Stimulated activated CD4-positive, alpha-beta T cell treated with anti-CD3 and anti-CD28 coated beads, Interleukin-1b, Interleukin-23, amount 100 ng/mL, for 24 hours (primary cell): Measurements from ENCODE around the gene MCU.
"Not testable (repeated sequence)": the region's sequence is repeated elsewhere in the genome, so short reads cannot be mapped to it uniquely, and the experiment has no call there.

Experiments
- DNase-seq, 4 experiments: peaks; one replicate each; pipeline ENCODE4 v3.0.0-alpha.2; 2020; ENCODE audit warnings: low read depth in 4 of 4, low spot score in 1 of 4

MCU gene

DNA sequence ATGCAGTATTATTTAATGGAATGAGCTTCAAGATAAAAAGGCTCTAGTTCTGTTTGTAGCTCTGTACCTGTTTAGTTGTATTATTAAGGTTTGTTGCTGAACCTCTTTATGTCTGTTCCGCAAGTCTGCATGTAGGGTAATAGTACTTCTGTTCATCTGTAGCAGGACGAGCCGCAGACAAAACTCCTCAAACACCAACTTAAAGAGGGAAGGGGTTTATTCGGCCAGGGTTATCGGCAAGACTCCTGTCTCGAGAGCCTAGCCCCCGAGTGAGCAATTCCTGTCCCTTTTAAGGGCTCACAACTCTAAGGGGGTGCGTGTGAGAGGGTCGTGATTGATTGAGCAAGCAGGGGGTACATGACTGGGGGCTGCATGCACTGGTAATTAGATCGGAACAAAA, 67.0 kb downstream of the MCU start:
- not testable (repeated sequence) for DNase-seq

GRCh38 chr10:72759584-72759983, 67.6 kb downstream of the MCU start:
- no peak for DNase-seq

DNA sequence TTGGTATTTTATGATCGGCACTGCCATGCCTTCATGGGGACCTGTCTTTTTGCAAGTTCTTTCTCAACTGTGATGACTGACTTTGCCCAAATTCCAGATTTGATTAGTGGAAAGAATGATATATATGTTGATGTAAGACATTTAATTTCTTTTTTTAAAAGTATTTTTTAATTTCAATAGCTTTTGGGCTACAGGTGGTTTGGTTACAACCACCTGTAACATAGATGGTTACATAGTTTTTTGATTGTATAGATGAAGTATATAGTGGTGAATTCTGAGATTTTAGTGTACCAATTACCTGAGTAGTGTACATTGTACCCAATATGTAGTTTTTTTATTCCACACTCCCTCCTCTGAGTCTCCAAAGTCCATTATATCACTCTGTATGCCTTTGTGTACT, 69.6 kb downstream of the MCU start:
- no peak for DNase-seq

GRCh38 chr10:72762042-72762441, 70.1 kb downstream of the MCU start:
- DNase-seq = no peak

DNA sequence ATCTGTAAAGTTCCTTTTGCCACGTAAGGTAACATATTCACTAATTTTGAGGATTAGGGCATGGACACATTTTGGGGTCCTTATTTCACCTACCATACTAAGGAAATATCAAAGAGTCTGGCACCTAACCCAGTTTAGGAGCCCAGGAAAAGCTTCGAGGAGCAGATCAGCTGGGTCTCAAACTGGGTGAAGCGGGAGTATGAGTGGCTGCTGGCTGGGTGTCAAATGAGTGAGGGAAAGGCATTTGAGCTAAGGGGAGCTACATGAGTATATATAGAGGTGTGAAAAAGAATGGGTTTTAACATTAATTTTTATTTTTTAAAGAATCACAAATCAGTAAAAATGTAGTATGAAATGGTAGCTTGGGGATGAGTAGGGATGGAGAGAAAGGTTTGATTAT, 71.3 kb downstream of the MCU start:
- no peak for DNase-seq

GRCh38 chr10:72764151-72764550, 72.2 kb downstream of the MCU start:
- no peak for DNase-seq

DNA sequence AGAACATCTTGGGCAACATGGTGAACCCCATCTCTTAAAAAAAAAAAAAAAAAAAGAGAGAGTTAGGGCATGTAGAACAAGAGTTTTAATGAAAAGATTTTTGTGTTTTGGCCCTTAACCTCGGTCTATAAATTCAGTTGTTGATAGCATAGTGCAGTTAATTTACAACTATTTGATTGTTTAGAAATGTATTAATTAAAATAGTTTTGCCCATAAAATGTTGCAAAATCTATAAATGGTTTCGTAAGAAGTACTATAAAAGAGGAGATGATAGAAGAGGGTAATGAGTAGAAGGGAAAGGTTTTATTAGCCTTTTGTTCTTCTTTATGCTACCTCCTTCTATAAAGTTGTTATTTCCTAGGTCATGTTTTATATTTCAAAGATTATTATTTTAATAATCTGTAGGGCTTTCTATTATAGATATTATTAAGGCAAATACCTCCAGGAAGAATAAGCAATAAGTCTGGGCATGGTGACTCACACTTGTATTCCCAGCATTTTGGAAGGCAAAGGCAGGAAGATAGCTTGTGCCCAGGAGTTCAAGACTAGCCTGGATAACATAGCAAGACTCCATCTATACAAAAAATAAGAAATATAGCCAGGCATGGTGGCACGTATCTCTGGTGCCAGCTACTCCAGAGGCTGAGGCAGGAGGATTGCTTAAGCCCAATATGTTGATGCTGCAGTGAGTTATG, 73.3 kb downstream of the MCU start:
- DNase-seq = no peak

- DNase-seq = not testable (repeated sequence)
These were observed 79.3 kb downstream of the MCU start for GRCh38 chr10:72771195-72771594.

DNA sequence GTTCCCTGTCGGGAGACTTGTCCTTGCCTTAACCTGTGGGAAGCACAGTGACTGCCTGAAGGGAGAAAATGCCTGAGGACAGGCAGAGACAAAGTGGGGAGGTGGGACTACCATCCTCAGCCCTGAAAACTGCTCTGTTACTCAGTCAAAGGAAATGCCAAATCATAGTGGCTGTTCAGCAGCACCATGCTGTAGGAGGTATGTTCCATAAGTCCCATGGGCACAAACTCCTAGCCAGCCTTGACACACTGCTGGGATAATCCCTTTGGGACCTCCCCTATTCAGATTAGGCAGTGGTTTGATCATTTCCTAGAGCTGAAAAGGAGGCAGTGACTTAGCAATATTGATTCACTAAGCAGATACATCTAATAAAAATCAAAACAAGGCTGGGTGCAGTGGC, 80.1 kb downstream of the MCU start:
- DNase-seq = no peak

GRCh38 chr10:72779874-72780273, 87.9 kb downstream of the MCU start:
- DNase-seq = no peak

GRCh38 chr10:72782649-72783330, 90.8 kb downstream of the MCU start:
- DNase-seq = no peak

DNA sequence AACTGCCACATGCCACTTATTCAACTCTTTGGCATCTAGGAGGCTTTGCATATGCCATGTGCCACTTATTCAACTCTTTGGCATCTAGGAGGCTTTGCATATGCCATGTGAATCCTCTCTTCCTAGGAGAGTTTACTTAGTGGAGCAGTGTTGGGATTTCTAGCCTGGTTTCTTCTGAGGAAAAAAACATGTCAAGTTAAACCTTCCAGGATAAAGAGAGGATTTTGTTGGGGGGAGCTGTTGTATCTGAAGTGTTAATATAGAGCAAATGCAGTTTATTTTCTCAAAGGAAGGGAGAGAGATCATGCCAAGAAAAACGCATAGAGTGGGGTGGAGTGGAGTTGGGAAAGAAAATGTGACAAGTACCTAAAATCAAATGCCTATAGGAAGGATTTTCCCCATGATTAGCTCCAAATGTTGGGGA, 91.5 kb downstream of the MCU start:
- no peak for DNase-seq

DNA sequence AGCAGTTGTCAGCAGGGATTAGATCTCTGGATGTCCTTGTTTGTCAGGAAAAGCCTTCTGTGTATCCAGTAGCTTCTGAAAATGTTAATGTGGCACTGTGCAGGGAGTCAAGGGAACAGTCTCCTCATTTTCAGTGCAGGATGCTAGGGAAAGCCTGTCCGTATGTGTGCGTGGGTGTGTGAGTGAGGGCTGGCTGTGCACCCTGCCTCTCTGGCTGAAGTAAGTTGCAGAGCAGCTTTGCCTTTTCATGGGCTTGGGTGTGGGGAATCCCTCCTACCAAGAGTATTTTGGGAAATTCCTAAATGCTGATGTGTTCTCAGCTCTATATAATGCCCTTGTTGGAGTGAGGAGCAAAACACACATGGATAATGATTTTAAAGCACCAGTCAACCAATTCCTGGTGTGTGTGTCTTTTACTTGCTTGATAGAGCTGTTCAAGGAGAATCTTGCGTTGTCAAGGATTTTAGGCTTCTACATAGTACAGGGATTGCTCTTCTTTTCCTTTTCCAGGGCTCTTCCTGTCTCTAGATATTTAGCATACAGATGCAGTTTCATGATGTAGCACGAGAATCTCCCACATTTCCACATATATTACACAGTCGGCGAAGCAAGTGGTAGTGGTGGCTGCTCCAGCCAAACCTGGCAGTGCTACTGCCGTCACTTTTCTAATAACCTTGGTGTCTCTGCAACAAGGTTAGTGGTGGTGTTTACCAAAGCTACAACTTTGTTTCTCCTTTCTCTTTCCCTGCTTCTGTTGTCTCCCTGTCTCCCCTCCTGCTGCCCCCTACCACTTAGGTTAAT, 92.8 kb downstream of the MCU start:
- DNase-seq = no peak

DNA sequence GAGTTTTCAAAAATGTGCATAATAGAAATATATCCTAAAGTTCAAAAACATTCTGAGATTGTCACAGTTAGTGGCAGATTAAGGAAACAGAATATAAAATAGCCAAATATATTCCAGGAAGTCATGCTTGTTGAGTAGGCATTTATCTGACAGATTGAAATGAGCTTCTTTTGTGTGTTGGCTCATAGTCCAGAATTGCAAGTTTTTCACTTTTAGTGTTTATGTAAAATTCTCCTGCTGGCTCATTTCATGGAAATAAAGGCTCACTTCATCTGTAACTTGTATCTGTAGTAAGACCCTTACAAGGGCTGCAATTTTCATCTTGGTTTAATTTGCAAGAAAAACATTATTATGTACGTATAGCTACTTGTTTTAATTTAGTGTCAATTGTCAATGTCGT, 93.5 kb downstream of the MCU start:
- DNase-seq = no peak

DNA sequence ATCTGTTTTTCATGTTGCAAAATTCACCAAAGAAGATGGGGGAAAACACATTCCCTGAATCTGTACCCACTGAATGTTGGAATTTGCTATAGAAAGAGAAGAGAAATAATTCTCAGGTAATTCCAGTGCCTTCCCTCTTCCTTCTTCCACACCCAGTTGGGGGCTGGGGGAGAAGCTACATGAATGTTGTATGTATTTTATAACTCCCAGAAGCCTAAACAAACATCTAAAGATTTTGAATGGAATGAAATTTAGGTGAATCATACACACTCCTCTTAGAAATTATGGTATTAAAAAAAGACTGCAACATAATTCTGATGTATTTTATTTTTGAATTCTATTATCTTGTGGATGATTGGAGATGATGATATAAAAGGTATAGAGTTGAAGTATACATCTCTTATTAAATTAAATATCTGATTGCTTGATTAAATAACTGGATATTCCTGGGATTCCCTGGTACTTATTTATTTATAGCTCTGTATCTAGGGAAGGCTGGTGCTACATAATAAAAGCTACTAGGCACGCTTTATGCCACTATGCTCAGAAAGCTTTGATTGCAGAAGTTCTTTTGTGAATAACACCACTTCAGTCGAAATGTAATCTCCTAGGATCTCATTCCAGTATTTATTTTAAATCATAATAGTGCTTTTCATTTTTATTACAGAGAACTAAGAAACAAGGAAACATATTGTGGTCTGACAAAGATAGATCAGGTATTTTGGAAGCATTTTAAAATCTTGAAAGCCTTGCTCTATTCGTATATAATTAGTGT, 98.5 kb downstream of the MCU start:
- DNase-seq = no peak

- DNase-seq = no peak
These were observed 100.3 kb downstream of the MCU start for GRCh38 chr10:72792288-72792687.

DNA sequence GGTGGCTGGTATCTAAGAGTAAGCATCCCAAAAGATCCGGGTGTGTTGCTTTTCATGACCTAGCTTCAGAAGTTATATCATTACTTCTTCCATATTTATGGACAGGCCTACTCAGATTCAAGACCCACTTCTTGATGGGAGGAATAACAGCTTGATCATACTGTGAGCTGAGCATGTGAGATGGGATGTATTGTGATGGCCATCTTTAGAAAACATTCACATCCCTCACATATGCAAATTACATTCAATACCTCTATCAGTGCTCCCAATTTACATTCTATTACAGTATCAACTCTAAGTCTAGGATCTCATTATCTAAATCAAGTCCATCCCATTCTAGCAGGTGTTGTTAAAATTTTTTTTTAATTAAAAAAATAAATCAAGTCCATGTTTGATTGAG, 101.8 kb downstream of the MCU start:
- no peak for DNase-seq

DNA sequence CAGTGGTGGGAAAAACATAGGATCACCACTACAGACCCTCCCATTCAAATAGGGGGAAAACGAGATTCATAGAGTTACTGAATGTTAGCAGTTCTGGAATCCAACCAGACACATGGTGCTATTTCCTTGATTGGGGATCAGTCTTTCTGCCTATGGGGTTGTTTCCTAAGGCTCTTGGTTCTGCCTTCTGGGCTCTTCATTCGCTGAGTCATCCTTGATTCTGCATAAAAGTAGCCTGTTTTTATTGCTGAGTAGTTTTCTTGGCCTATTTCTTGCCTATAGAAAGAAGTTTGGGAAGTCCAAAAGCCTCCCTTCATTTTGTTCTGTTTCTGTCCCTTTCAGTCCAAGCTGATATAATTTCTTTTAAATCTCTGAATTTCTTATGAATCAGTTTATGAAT, 102.3 kb downstream of the MCU start:
- no peak for DNase-seq

DNA sequence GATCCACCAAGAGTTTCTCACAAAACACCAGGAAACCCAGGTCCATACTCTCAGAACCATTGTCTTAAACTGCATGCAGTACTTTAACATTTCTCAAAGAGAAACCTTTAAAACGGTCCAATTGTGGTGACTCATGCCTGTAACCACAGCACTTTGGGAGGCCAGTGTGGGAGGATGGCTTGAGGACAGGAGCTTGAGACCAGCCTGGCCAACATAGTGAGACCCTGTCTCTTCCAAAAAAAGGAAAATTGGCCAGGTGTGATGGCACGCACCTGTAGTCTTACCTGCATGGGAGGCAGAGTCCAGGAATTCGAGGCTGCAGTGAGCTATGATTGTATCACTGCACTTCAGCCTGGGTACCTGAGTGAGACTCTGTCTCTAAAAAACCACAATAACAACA, 104.1 kb downstream of the MCU start:
- no peak for DNase-seq

DNA sequence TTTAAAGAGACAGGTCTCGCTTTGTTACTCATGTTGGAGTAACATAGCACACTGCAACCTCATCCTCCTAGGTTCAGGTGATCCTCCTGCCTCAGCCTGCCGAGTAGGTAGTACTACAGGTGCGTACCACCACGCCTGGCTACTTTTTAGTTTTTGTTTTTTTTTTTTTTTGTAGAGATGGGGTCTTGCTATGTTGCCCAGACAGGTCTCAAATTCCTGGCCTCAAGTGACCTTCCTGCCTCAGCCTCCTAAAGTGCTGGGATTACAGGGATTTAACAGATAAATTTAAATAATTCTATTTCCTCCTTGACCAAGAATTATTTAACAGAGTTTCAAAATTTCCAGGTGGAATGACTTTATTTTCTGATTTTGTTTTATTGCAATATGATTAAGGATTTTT, 104.6 kb downstream of the MCU start:
- DNase-seq = no peak

DNA sequence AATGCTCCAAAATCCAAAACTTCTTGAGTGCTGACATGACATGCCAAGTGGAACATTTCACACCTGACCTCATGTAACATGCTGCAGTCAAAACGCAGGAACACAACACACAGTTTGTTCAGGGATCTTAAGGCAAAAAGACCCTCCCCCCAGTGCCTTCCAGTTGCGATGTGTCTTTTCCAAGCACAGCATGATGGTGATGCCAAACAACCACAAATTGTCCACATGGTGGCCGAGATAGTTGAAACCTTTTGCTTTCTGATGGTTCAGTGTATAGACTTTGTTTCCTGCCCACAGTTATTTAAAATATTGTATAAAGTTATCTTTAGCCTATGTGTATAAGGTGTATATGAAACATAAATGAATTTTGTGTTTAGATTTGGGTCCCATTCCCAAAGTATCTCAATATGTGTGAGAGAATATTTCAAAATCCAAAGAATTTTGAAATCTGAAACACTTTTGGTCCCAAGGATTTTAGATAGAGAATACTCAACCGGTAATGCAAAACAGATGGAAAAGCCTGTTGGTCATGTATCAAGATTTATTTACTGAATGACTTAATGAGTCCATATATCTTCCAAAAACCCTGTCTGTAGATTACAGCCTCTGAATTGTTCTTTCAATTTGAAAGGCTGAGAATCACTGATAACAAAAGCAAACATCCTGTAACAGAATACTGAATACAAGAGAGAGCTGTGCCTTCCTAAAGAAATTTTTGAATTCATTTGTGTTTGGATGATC, 108.2 kb downstream of the MCU start:
- no peak for DNase-seq
